HG03139 (cell line): ENCODE measurements around the gene MAP2K2.
"Not testable (repeated sequence)": the region's sequence is repeated elsewhere in the genome, so short reads cannot be mapped to it uniquely, and the experiment has no call there.

Experiments
- ATAC-seq: cut with Tn5 transposase; IDR thresholded peaks from one replicate; pipeline ENCODE4 v1.9.1; 2021; ENCODE audit not compliant: unreplicated experiment

Gene MAP2K2

GRCh38 chr19:4123615-4124568 lies at the start of gene MAP2K2:
TSS of gene MAP2K2 (minus strand) at chr19:4124122. CDS start at chr19:4123875, 247 bp downstream.
- ATAC-seq = peak; percentile 87

GRCh38 chr19:4172861-4173473 lies 49.0 kb upstream of the MAP2K2 start:
- ATAC-seq = no peak

GRCh38 chr19:4171676-4172075 lies 47.8 kb upstream of the MAP2K2 start:
- ATAC-seq = no peak

- ATAC-seq = no peak
Observed at GRCh38 chr19:4164262-4164661, 40.3 kb upstream of the MAP2K2 start.

GRCh38 chr19:4161415-4162077 lies 37.6 kb upstream of the MAP2K2 start:
- ATAC-seq = no peak

GRCh38 chr19:4157971-4158370 lies 34.0 kb upstream of the MAP2K2 start:
- not testable (repeated sequence) for ATAC-seq

- ATAC-seq = no peak
Observed at GRCh38 chr19:4157164-4157563, 33.2 kb upstream of the MAP2K2 start.

GRCh38 chr19:4154571-4155312 lies 30.8 kb upstream of the MAP2K2 start:
- no peak for ATAC-seq

- no peak for ATAC-seq
Observed at GRCh38 chr19:4152241-4152998, 28.5 kb upstream of the MAP2K2 start.

GRCh38 chr19:4151623-4152022 lies 27.7 kb upstream of the MAP2K2 start:
- no peak for ATAC-seq

- ATAC-seq = no peak
Observed at GRCh38 chr19:4149518-4150288, 25.8 kb upstream of the MAP2K2 start.

GRCh38 chr19:4144666-4145249 lies 20.8 kb upstream of the MAP2K2 start:
- ATAC-seq = no peak

- ATAC-seq = not testable (repeated sequence)
Observed at GRCh38 chr19:4142916-4143315, 19.0 kb upstream of the MAP2K2 start.

GRCh38 chr19:4140237-4140711 lies 16.4 kb upstream of the MAP2K2 start:
- no peak for ATAC-seq

GRCh38 chr19:4139614-4140236 lies 15.8 kb upstream of the MAP2K2 start:
- no peak for ATAC-seq

- no peak for ATAC-seq
Observed at GRCh38 chr19:4138445-4138844, 14.5 kb upstream of the MAP2K2 start.

- no peak for ATAC-seq
Observed at GRCh38 chr19:4136680-4137088, 12.8 kb upstream of the MAP2K2 start.

- ATAC-seq = not testable (repeated sequence)
Observed at GRCh38 chr19:4135386-4135785, 11.5 kb upstream of the MAP2K2 start.
